Neuronal stem cell (in vitro differentiated cells): ENCODE measurements around the gene BRMS1L.

Experiments
- DNase-seq: peaks from one replicate; pipeline ENCODE4 v3.0.0-alpha.2; 2013; ENCODE audit warnings: low spot score
- H2AFZ ChIP-seq: one replicate; pipeline ENCODE4 v1.6.1; 2013; ENCODE audit warnings: mild to moderate bottlenecking, low read length, inconsistent platforms
- H2AK5ac ChIP-seq: 2 replicates; pipeline ENCODE4 v1.6.1; 2013; ENCODE audit warnings: low read depth, mild to moderate bottlenecking, inconsistent platforms, low read length, moderate library complexity, mixed read lengths
- H2BK120ac ChIP-seq: 2 replicates; pipeline ENCODE4 v1.6.1; 2013; ENCODE audit warnings: low read depth, mild to moderate bottlenecking, inconsistent platforms, low read length, moderate library complexity, mixed read lengths
- H2BK12ac ChIP-seq: one replicate; pipeline ENCODE4 v1.6.1; 2013; ENCODE audit warnings: low read length, inconsistent platforms
- H2BK15ac ChIP-seq: 2 replicates; pipeline ENCODE4 v1.6.1; 2013; ENCODE audit warnings: mild to moderate bottlenecking, low read length, inconsistent platforms, mixed read lengths
- H2BK5ac ChIP-seq: one replicate; pipeline ENCODE4 v1.6.1; 2013; ENCODE audit warnings: inconsistent platforms, mild to moderate bottlenecking, low read length, moderate library complexity
- H3K14ac ChIP-seq: one replicate; pipeline ENCODE4 v1.6.1; 2013; ENCODE audit warnings: low read length, inconsistent platforms
- H3K18ac ChIP-seq: 2 replicates; pipeline ENCODE4 v1.6.1; 2013; ENCODE audit warnings: low read length, inconsistent platforms
- H3K23ac ChIP-seq: 2 replicates; pipeline ENCODE4 v1.6.1; 2013; ENCODE audit warnings: low read depth, mild to moderate bottlenecking, mixed read lengths, low read length, inconsistent platforms; ENCODE audit not compliant: poor library complexity
- H3K27ac ChIP-seq: replicated peaks from 3 replicates; pipeline ENCODE4 v1.5.1; 2013; ENCODE audit warnings: low read length, inconsistent platforms
- H3K27me3 ChIP-seq, 3 experiments: 2 replicates each; pipeline ENCODE4 v1.6.1; 2013; ENCODE audit warnings: low read length in 3 of 3, mild to moderate bottlenecking in 2 of 3, inconsistent platforms in 1 of 3, low read depth in 1 of 3, mixed read lengths in 1 of 3, moderate library complexity in 1 of 3; ENCODE audit not compliant: control insufficient read depth in 3 of 3, insufficient read depth in 3 of 3
- H3K36me3 ChIP-seq, 2 donors: replicated peaks in 1 of 2; 2 replicates each; pipeline ENCODE4 v1.6.1; 2013; ENCODE audit warnings: low read length in 2 of 2; ENCODE audit not compliant: control insufficient read depth in 2 of 2, insufficient read depth in 2 of 2
- H3K4ac ChIP-seq: 2 replicates; pipeline ENCODE4 v1.6.1; 2013; ENCODE audit warnings: inconsistent platforms, mild to moderate bottlenecking, low read length, moderate library complexity
- H3K4me1 ChIP-seq, 2 donors: 1 replicate in 1 of 2; 2 replicates in 1 of 2; pipeline ENCODE4 v1.6.1; 2013; ENCODE audit warnings: low read length in 2 of 2, low read depth in 1 of 2; ENCODE audit not compliant: control insufficient read depth in 2 of 2, insufficient read depth in 1 of 2
- H3K4me2 ChIP-seq: one replicate; pipeline ENCODE4 v1.6.1; 2013; ENCODE audit warnings: mild to moderate bottlenecking, low read length, inconsistent platforms; ENCODE audit not compliant: insufficient read depth, poor library complexity, severe bottlenecking
- H3K4me3 ChIP-seq, 2 donors: 2 replicates each; pipeline ENCODE4 v1.5.1; 2013; ENCODE audit warnings: low read length in 2 of 2, mild to moderate bottlenecking in 2 of 2, inconsistent platforms in 1 of 2, moderate library complexity in 1 of 2
- H3K79me1 ChIP-seq: one replicate; pipeline ENCODE4 v1.6.1; 2013; ENCODE audit warnings: low read depth, mild to moderate bottlenecking, inconsistent platforms, low read length, moderate library complexity
- H3K9ac ChIP-seq: one replicate; pipeline ENCODE4 v1.6.1; 2013; ENCODE audit warnings: mild to moderate bottlenecking, low read depth, low read length, inconsistent platforms; ENCODE audit not compliant: poor library complexity
- H3K9me3 ChIP-seq, 2 donors: replicated peaks in 1 of 2; 2 replicates each; pipeline versions ENCODE3 to v1.6.1; 2013; ENCODE audit warnings: low read length in 2 of 2, mild to moderate bottlenecking in 2 of 2, inconsistent platforms in 1 of 2, low read depth in 1 of 2, mixed read lengths in 1 of 2, moderate library complexity in 1 of 2; ENCODE audit not compliant: control insufficient read depth in 2 of 2, insufficient read depth in 1 of 2
- H4K8ac ChIP-seq: one replicate; pipeline ENCODE4 v1.6.1; 2013; ENCODE audit warnings: low read depth, mild to moderate bottlenecking, inconsistent platforms, low read length, moderate library complexity
- H4K91ac ChIP-seq: one replicate; pipeline ENCODE4 v1.6.1; 2013; ENCODE audit warnings: low read length, low read depth, mild to moderate bottlenecking, inconsistent platforms; ENCODE audit not compliant: poor library complexity
- WGBS, 2 donors: extraction: QIAGEN DNeasy Blood & Tissue Kit; methylation state at CpG; one replicate each; pipeline ENCODE4 v1.1.7; 2013; ENCODE audit warnings: missing lambda C conversion rate in 2 of 2, mixed read lengths in 1 of 2; ENCODE audit not compliant: insufficient read length in 2 of 2, insufficient replicate concordance in 1 of 2; ENCODE audit errors: extremely low coverage in 2 of 2; 5-methylcytosine and 5-hydroxymethylcytosine counted together

Gene BRMS1L

DNA sequence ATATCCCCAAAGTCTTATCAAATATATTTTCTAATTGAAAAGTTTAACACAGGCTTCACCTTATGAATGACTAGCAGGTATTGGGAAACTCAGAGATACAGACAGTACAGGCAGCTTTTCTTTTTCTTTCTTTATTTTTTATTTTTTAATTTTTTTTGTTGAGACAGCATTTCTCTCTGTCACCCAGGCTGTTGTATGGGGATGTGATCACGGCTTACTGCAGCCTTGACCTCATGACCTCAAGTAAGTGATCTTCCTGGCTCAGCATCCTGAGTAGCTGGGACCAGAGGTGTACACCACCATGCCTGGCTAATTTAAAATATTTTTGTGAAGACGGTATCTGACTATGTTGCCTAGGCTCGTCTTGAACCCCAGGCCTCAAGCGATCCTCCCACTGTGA is 85.0 kb downstream of the BRMS1L start:
- Histone ChIP-seq H2BK120ac (no peak overlapping the region), H3K18ac (no peak overlapping the region), H4K8ac (no peak overlapping the region), H3K79me1 (no peaks in the 10 kb centered on the region), H2BK5ac (no peak overlapping the region), H3K9ac (no peak overlapping the region), H3K9me3 (no peaks in the 10 kb centered on the region), H2BK15ac (no peak overlapping the region), H2AFZ (no peak overlapping the region), H3K4me3 (no peak overlapping the region), H3K14ac (no peak overlapping the region), H3K27ac (no peak overlapping the region), H3K27me3 (peaks cover 0 to 26% (median 0%) of the 10 kb centered on the region in 3 experiments), H2AK5ac (no peak overlapping the region), H2BK12ac (no peak overlapping the region), H3K36me3 (no peaks in the 10 kb centered on the region), H3K4me2 (no peak overlapping the region), H3K23ac (no peak overlapping the region), H3K4me1 (no peaks in the 10 kb centered on the region), H3K4ac (no peak overlapping the region), H4K91ac (no peak overlapping the region)
- WGBS, 2 donors, result no CpG with 5 or more reads among the region's 4 CpGs
- DNase-seq, result no peak

DNA sequence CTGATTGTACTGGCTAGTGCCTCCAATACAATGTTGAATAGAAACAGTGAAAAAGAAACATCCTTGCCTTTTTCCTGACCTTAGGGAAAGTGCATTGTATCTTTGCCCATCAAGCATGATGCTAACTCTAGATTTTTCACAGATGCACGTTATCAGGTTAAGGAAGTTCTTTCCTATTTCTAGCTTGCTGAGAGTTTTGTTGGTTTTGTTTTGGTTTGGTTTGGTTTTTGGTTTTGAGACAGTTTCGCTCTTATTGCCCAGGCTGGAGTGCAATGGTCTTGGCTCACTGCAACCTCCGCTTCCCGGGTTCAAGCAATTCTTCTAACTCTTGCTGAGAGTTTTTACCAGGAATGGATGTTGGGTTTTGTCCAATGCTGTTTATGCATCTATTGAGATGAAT is 89.0 kb downstream of the BRMS1L start:
- no peak overlapping the region for H3K23ac ChIP-seq
- no peak overlapping the region for H3K4me2 ChIP-seq
- no peak overlapping the region for H3K4ac ChIP-seq
- no peak overlapping the region for H2BK12ac ChIP-seq
- no peak overlapping the region for H3K4me3 ChIP-seq
- H3K18ac ChIP-seq, result no peak overlapping the region
- DNase-seq, result no peak
- H2AK5ac ChIP-seq, result no peak overlapping the region
- peaks cover 0 to 2% of the 10 kb centered on the region in 2 donors for H3K4me1 ChIP-seq
- peaks cover 0 to 34% (median 0%) of the 10 kb centered on the region in 3 experiments for H3K27me3 ChIP-seq
- no peak overlapping the region for H3K27ac ChIP-seq
- no peaks in the 10 kb centered on the region for H3K9me3 ChIP-seq
- H3K14ac ChIP-seq, result no peak overlapping the region
- no peaks in the 10 kb centered on the region for H3K36me3 ChIP-seq
- H2BK5ac ChIP-seq, result no peak overlapping the region
- no peak overlapping the region for H2BK120ac ChIP-seq
- no peak overlapping the region for H2BK15ac ChIP-seq
- H3K79me1 ChIP-seq, result no peaks in the 10 kb centered on the region
- H2AFZ ChIP-seq, result no peak overlapping the region
- no peak overlapping the region for H4K8ac ChIP-seq
- H3K9ac ChIP-seq, result no peak overlapping the region
- no CpG with 5 or more reads among the region's 4 CpGs for WGBS, 2 donors
- no peak overlapping the region for H4K91ac ChIP-seq

GRCh38 chr14:35915775-35916174 is 89.6 kb downstream of the BRMS1L start:
- no peak overlapping the region for H3K27ac ChIP-seq
- no peak overlapping the region for H3K4me3 ChIP-seq
- no peak overlapping the region for H3K9ac ChIP-seq
- peaks cover 0 to 34% (median 0%) of the 10 kb centered on the region in 3 experiments for H3K27me3 ChIP-seq
- H3K18ac ChIP-seq, result no peak overlapping the region
- no peak overlapping the region for H4K8ac ChIP-seq
- no peak for DNase-seq
- H3K79me1 ChIP-seq, result no peaks in the 10 kb centered on the region
- no peak overlapping the region for H3K14ac ChIP-seq
- H4K91ac ChIP-seq, result no peak overlapping the region
- peaks cover 0 to 2% of the 10 kb centered on the region in 2 donors for H3K4me1 ChIP-seq
- WGBS, 2 donors, result no CpG with 5 or more reads among the region's 1 CpG
- no peak overlapping the region for H2BK12ac ChIP-seq
- H2BK120ac ChIP-seq, result no peak overlapping the region
- no peak overlapping the region for H2BK15ac ChIP-seq
- H2BK5ac ChIP-seq, result no peak overlapping the region
- H3K23ac ChIP-seq, result no peak overlapping the region
- H2AK5ac ChIP-seq, result no peak overlapping the region
- H3K4me2 ChIP-seq, result no peak overlapping the region
- H3K4ac ChIP-seq, result no peak overlapping the region
- no peaks in the 10 kb centered on the region for H3K9me3 ChIP-seq
- no peaks in the 10 kb centered on the region for H3K36me3 ChIP-seq
- no peak overlapping the region for H2AFZ ChIP-seq
